NCI-H2196 (cell line): ENCODE data around the gene RBM8A.

Experiments used
- DNase-seq: peaks from one replicate; lab custom pipeline; 2025; ENCODE audit not compliant: unreplicated experiment; lab: John Stamatoyannopoulos, UW

RBM8A gene

DNA sequence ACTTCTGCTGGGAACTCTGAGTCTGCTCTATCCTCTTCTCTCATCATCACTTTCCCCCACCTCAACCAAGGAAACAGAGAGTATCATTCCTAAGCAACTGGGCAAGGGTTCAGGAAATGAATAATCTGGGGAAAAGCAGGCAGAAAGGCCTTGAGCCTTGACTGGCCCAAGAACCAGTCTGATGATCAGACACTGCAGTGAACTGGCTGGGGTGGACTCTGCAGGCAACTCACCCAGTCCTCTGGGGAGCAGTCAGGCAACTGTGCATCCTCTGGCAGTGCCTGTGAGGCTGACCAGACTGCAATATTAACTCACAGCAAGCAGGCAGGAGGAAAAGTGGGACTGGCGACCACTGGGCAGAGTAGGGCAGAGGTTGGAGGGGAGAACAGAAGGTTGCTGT lies 42.6 kb downstream of the RBM8A start:
- no peak for DNase-seq

GRCh38 chr1:145879775-145880174 lies 47.5 kb downstream of the RBM8A start:
- peak; percentile 83 for DNase-seq

GRCh38 chr1:145878724-145879123 lies 48.6 kb downstream of the RBM8A start:
- no peak for DNase-seq

GRCh38 chr1:145877923-145878486 lies 49.3 kb downstream of the RBM8A start:
- DNase-seq = no peak

GRCh38 chr1:145874646-145875045 lies 52.6 kb downstream of the RBM8A start:
- no peak for DNase-seq

DNA sequence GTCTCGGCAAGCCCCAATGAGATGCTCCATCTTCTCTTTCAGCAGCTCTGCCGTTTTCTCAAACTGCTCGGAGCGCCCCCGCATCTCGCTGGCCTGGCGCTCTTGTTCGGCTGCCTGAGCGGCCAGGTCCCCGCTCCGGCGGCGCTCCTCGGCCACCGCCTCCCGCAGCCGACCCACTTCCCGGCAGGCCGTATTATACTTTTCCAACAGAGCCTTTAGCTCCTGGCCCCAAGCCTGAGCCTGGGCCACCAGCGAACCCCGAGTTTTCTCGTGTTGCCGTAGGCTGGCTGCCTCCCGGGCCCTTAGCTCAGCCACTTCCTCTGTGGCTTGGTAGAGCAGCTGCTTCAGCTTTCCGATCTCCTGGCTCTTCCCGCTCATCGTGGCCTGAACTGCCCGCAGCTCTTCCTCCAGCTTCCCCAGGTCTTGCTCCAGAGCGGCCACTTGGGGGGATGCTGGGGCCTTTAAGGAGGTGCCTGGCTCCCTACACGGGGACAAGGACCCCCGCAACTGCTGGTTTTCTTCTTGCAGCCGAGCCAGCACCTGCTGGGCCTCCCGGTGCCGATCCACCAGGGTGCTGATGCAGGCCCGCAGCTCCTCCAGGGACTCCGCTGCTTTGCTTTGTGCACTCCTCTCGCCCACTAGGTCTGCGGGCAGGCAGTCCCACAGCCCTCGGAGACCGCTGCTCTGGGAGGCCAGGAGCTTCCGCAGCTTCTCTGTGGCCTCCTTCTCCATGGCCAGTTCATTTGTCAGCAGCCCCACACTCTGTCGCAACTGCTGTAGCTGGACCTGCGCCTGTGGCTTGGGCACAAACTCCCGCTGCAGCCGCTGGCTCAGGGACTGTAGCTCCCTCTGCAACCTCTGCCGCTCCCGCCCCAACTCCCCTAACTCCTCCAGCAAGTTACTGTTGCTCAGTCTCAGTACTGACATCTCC lies 55.0 kb downstream of the RBM8A start:
- DNase-seq = no peak
